Measurements from ENCODE around the gene NTSR1. TPM values are rescaled to one million over a fixed set of nuclear protein-coding genes. Genes with fewer than 3 reads are reported as not detected.

The NTSR1 gene
- total and polyA plus RNA-seq, 3 donors from 2014 or later = 0.41 to 1.3 (median 0.81) TPM

GRCh38 chr20:62780696-62781095, 72.1 kb downstream of the NTSR1 start:
- no peak overlapping the region for H3K27ac ChIP-seq
- no peak overlapping the region for H3K4me3 ChIP-seq
- no peak for DNase-seq
- no peaks in the 10 kb centered on the region for H3K9me3 ChIP-seq
- TF ChIP-seq CTCF (IDR thresholded peaks at IDR 0.05) (no peak), POLR2A (IDR thresholded peaks at IDR 0.05) (no peak)
- peaks cover 12% of the 10 kb centered on the region for H3K4me1 ChIP-seq
- no peaks in the 10 kb centered on the region for H3K27me3 ChIP-seq
- 82 to 90% methylated on average over 11 to 17 of the region's 17 CpGs for WGBS, 2 donors
- intact Hi-C loops (cut with DNase I; ENCODE audit: low total_unique reads) = loop anchor here (10.0 kb wide), 2 partner anchors 116 to 276 kb away; no protein-coding TSS in a partner anchor
- no peaks in the 10 kb centered on the region for H3K36me3 ChIP-seq (ENCODE audit: low read depth, missing control alignments)

GRCh38 chr20:62782149-62782892, 73.7 kb downstream of the NTSR1 start:
- peak; percentile 49 for DNase-seq
- 75 to 77% methylated on average over 17 to 18 of the region's 18 CpGs for WGBS, 2 donors
- H3K36me3 ChIP-seq (ENCODE audit: low read depth, missing control alignments) = no peaks in the 10 kb centered on the region
- no peaks in the 10 kb centered on the region for H3K9me3 ChIP-seq
- no peak overlapping the region for H3K27ac ChIP-seq
- no peaks in the 10 kb centered on the region for H3K27me3 ChIP-seq
- no peak overlapping the region for H3K4me3 ChIP-seq
- intact Hi-C loops (cut with DNase I; ENCODE audit: low total_unique reads) = loop anchor here (10.0 kb wide), 2 partner anchors 118 to 278 kb away; no protein-coding TSS in a partner anchor
- H3K4me1 ChIP-seq = peaks cover 12% of the 10 kb centered on the region
- TF ChIP-seq CTCF (IDR thresholded peaks at IDR 0.05) = no peak

GRCh38 chr20:62782893-62783278, 74.2 kb downstream of the NTSR1 start:
- H3K4me1 ChIP-seq = peaks cover 12% of the 10 kb centered on the region
- no peaks in the 10 kb centered on the region for H3K36me3 ChIP-seq (ENCODE audit: low read depth, missing control alignments)
- intact Hi-C loops (cut with DNase I; ENCODE audit: low total_unique reads) = loop anchor here (10.0 kb wide), 2 partner anchors 118 to 278 kb away; no protein-coding TSS in a partner anchor
- DNase-seq = peak; percentile 43
- WGBS, 2 donors = 33 to 40% methylated on average over 9 of the region's 9 CpGs
- H3K9me3 ChIP-seq = no peaks in the 10 kb centered on the region
- TF ChIP-seq POLR2A (IDR thresholded peaks at IDR 0.05) = no peak
- peak in 1 of 3 experiments; percentile 19 for TF ChIP-seq CTCF (IDR thresholded peaks at IDR 0.05)
- H3K27ac ChIP-seq = peak overlapping the region in 1 of 2 donors; percentile 30
- no peak overlapping the region for H3K4me3 ChIP-seq
- no peaks in the 10 kb centered on the region for H3K27me3 ChIP-seq

GRCh38 chr20:62784497-62784896, 75.9 kb downstream of the NTSR1 start:
- TF ChIP-seq CTCF (IDR thresholded peaks at IDR 0.05) (no peak), POLR2A (IDR thresholded peaks at IDR 0.05) (no peak)
- Histone ChIP-seq H3K9me3 (no peaks in the 10 kb centered on the region), H3K36me3 (ENCODE audit: low read depth, missing control alignments) (no peaks in the 10 kb centered on the region), H3K27me3 (no peaks in the 10 kb centered on the region), H3K27ac (no peak overlapping the region), H3K4me3 (no peak overlapping the region), H3K4me1 (peaks cover 12% of the 10 kb centered on the region)
- WGBS, 2 donors = 91% methylated on average over 12 to 16 of the region's 16 CpGs
- DNase-seq = no peak
- intact Hi-C loops (cut with DNase I; ENCODE audit: low total_unique reads) = loop anchor here (10.0 kb wide), 2 partner anchors 120 to 280 kb away; no protein-coding TSS in a partner anchor

Measured in testis (tissue), 3 donors.